Measurements from ENCODE around the gene NUDT2.
"Not testable (repeated sequence)": the region's sequence is repeated elsewhere in the genome, so short reads cannot be mapped to it uniquely, and the experiment has no call there.

The NUDT2 gene

GRCh38 chr9:34337403-34337802, 8.0 kb downstream of the NUDT2 start:
- DNase-seq: no peak

GRCh38 chr9:34338079-34338478, 8.7 kb downstream of the NUDT2 start:
- DNase-seq: not testable (repeated sequence)

- DNase-seq: no peak
Observed at GRCh38 chr9:34338665-34339385, 9.5 kb downstream of the NUDT2 start.

- DNase-seq: no peak
Observed at GRCh38 chr9:34341659-34342295, 12.4 kb downstream of the NUDT2 start.

GRCh38 chr9:34343090-34343489, 13.7 kb downstream of the NUDT2 start:
- DNase-seq: no peak

- no peak for DNase-seq
Observed at GRCh38 chr9:34343605-34344004, 14.2 kb downstream of the NUDT2 start.

GRCh38 chr9:34346873-34347799, 17.8 kb downstream of the NUDT2 start:
- no peak for DNase-seq

GRCh38 chr9:34347800-34348158, 18.4 kb downstream of the NUDT2 start:
- DNase-seq: no peak

- DNase-seq: no peak
Observed at GRCh38 chr9:34349324-34349723, 20.0 kb downstream of the NUDT2 start.

- DNase-seq: not testable (repeated sequence)
Observed at GRCh38 chr9:34352122-34352652, 22.8 kb downstream of the NUDT2 start.

GRCh38 chr9:34352957-34353356, 23.6 kb downstream of the NUDT2 start:
- DNase-seq: not testable (repeated sequence)

GRCh38 chr9:34362614-34363214, 33.3 kb downstream of the NUDT2 start:
- DNase-seq: no peak

- no peak for DNase-seq
Observed at GRCh38 chr9:34363619-34364351, 34.4 kb downstream of the NUDT2 start.

GRCh38 chr9:34365282-34365681, 35.9 kb downstream of the NUDT2 start:
- DNase-seq: no peak

- DNase-seq: no peak
Observed at GRCh38 chr9:34366365-34366764, 37.0 kb downstream of the NUDT2 start.

- not testable (repeated sequence) for DNase-seq
Observed at GRCh38 chr9:34367751-34368410, 38.5 kb downstream of the NUDT2 start.

- not testable (repeated sequence) for DNase-seq
Observed at GRCh38 chr9:34368796-34369195, 39.4 kb downstream of the NUDT2 start.

GRCh38 chr9:34369636-34370035, 40.3 kb downstream of the NUDT2 start:
- DNase-seq: no peak

GRCh38 chr9:34370335-34370969, 41.1 kb downstream of the NUDT2 start:
- DNase-seq: no peak

- no peak for DNase-seq
Observed at GRCh38 chr9:34370970-34371880, 41.9 kb downstream of the NUDT2 start.

Data from stimulated activated CD4-positive, alpha-beta T cell treated with anti-CD3 and anti-CD28 coated beads, Interleukin-1b, Interleukin-23, amount 100 ng/mL, for 48 hours (primary cell).